WTC11 (cell line): ENCODE results near the gene F10. TPM values are rescaled to one million over a fixed set of nuclear protein-coding genes. Genes with fewer than 3 reads are reported as not detected.

ENCODE experiments used
- ATAC-seq: fragments of 200-7000 bp; cut with Tn5 transposase; 2 replicates; pipeline ENCODE4 v1.10.0; 2021; ENCODE audit warnings: mild to moderate bottlenecking, moderate library complexity
- CTCF ChIA-PET: fragments of 300-600 bp; sonication (Branson Sonifier 250); formaldehyde crosslinking; loops from one replicate; lab custom pipeline; 2021; ENCODE audit warnings: antibody characterized with exemption; lab: Charles Lee
- POLR2A ChIA-PET: fragments of 350-600 bp; sonication (Branson Sonifier 250); formaldehyde crosslinking; loops from one replicate; lab custom pipeline; 2021; ENCODE audit warnings: antibody characterized with exemption; lab: Charles Lee
- DNase-seq: peaks from one replicate; pipeline ENCODE4 v3.0.0; 2021; ENCODE audit warnings: low spot score
- H3K27ac Mint-ChIP-seq: 2 replicates; pipeline ENCODE4 v1.8.0; 2021; ENCODE audit warnings: mixed read lengths
- H3K27me3 Mint-ChIP-seq: 2 replicates; pipeline ENCODE4 v1.8.0; 2021; ENCODE audit warnings: low read depth, mild to moderate bottlenecking, moderate library complexity, mixed read lengths
- H3K36me3 Mint-ChIP-seq: 2 replicates; pipeline ENCODE4 v1.8.0; 2021; ENCODE audit warnings: mixed read lengths
- H3K4me1 Mint-ChIP-seq: 2 replicates; pipeline ENCODE4 v1.8.0; 2022; ENCODE audit warnings: mixed read lengths
- H3K4me3 Mint-ChIP-seq: 2 replicates; pipeline ENCODE4 v1.8.0; 2021; ENCODE audit warnings: mild to moderate bottlenecking, moderate library complexity, mixed read lengths
- H3K9me3 Mint-ChIP-seq: 2 replicates; pipeline ENCODE4 v1.8.0; 2021; ENCODE audit warnings: mixed read lengths
- CBFB ChIP-seq: sonication (generic); formaldehyde crosslinking; IDR thresholded peaks from 2 replicates; pipeline ENCODE4 v1.8.1; 2022; ENCODE audit warnings: mild to moderate bottlenecking, low read depth, missing genetic modification reagents
- CREM ChIP-seq: sonication (generic); formaldehyde crosslinking; IDR thresholded peaks from 2 replicates; pipeline ENCODE4 v1.8.1; 2022; ENCODE audit warnings: mild to moderate bottlenecking, missing genetic modification reagents, moderate library complexity
- ELF4 ChIP-seq: sonication (generic); formaldehyde crosslinking; IDR thresholded peaks from 2 replicates; pipeline ENCODE4 v1.8.1; 2022; ENCODE audit warnings: low read depth, mild to moderate bottlenecking, moderate library complexity, missing genetic modification reagents
- ESRRA ChIP-seq: sonication (generic); formaldehyde crosslinking; IDR thresholded peaks from 2 replicates; pipeline ENCODE4 v1.8.1; 2022; ENCODE audit warnings: mild to moderate bottlenecking, missing genetic modification reagents, borderline replicate concordance
- FOXP4 ChIP-seq: sonication (generic); formaldehyde crosslinking; IDR thresholded peaks from 2 replicates; pipeline ENCODE4 v1.8.0; 2022; ENCODE audit warnings: mild to moderate bottlenecking, missing genetic modification reagents
- GABPB1 ChIP-seq: sonication (generic); formaldehyde crosslinking; IDR thresholded peaks from 2 replicates; pipeline ENCODE4 v1.8.1; 2023; ENCODE audit warnings: mild to moderate bottlenecking, missing genetic modification reagents
- IRF1 ChIP-seq: sonication (generic); formaldehyde crosslinking; IDR thresholded peaks from 2 replicates; pipeline ENCODE4 v1.8.0; 2023; ENCODE audit warnings: missing genetic modification reagents
- IRF2 ChIP-seq: sonication (generic); formaldehyde crosslinking; IDR thresholded peaks from 2 replicates; pipeline ENCODE4 v1.8.0; 2022; ENCODE audit warnings: low read depth, missing genetic modification reagents, borderline replicate concordance
- MLX ChIP-seq: sonication (generic); formaldehyde crosslinking; IDR thresholded peaks from 2 replicates; pipeline ENCODE4 v1.8.1; 2023; ENCODE audit warnings: mild to moderate bottlenecking, missing genetic modification reagents, moderate library complexity
- SMAD3 ChIP-seq: sonication (generic); formaldehyde crosslinking; IDR thresholded peaks from 2 replicates; pipeline ENCODE4 v1.8.0; 2022; ENCODE audit warnings: missing genetic modification reagents, mild to moderate bottlenecking, borderline replicate concordance
- SMAD4 ChIP-seq: sonication (generic); formaldehyde crosslinking; IDR thresholded peaks from 2 replicates; pipeline ENCODE4 v1.8.0; 2022; ENCODE audit warnings: mild to moderate bottlenecking, missing genetic modification reagents
- STAT6 ChIP-seq: sonication (generic); formaldehyde crosslinking; conservative IDR thresholded peaks from 2 replicates; pipeline ENCODE4 v1.8.1; 2023; ENCODE audit warnings: mild to moderate bottlenecking, low read depth, missing genetic modification reagents, moderate library complexity
- TEAD1 ChIP-seq: sonication (generic); formaldehyde crosslinking; IDR thresholded peaks from 2 replicates; pipeline ENCODE4 v1.8.0; 2022; ENCODE audit warnings: mild to moderate bottlenecking, missing genetic modification reagents
- USF2 ChIP-seq: sonication (generic); formaldehyde crosslinking; IDR thresholded peaks from 2 replicates; pipeline ENCODE4 v1.8.1; 2023; ENCODE audit warnings: mild to moderate bottlenecking, missing genetic modification reagents, moderate library complexity
- ZNF416 ChIP-seq: fragments of 250-450 bp; sonication (Bioruptor Pico); IDR thresholded peaks from 2 replicates; pipeline ENCODE4 v1.9.0; 2021; ENCODE audit warnings: mild to moderate bottlenecking, inconsistent platforms
- ZNF671 ChIP-seq: fragments of 250-450 bp; sonication (Bioruptor Pico); IDR thresholded peaks from 2 replicates; pipeline ENCODE4 v1.8.0; 2021; ENCODE audit warnings: mild to moderate bottlenecking
- total RNA-seq: library from RNA; stranded (reverse); gene quantifications from 3 replicates; pipeline ENCODE4 v1.2.3, GENCODE V29; 2021

F10 gene
- total RNA-seq, 1 experiment from 2014 or later: 0.87 TPM

GRCh38 chr13:113155982-113156655, 33.5 kb downstream of the F10 start:
- peaks cover 12% of the 10 kb centered on the region for H3K9me3 Mint-ChIP-seq
- DNase-seq: no peak

More at GRCh38 chr13:113155982-113156655, 33.5 kb downstream of the F10 start:
- H3K27me3 Mint-ChIP-seq: peaks cover 21% of the 10 kb centered on the region
- POLR2A ChIA-PET: no interaction called here
- no peaks in the 10 kb centered on the region for H3K36me3 Mint-ChIP-seq
- peaks cover 29% of the 10 kb centered on the region for H3K4me1 Mint-ChIP-seq
- TF ChIP-seq STAT6 (CRISPR knock-in tag) (no peak), TEAD1 (CRISPR knock-in tag) (no peak), IRF1 (CRISPR knock-in tag) (no peak), ZNF671 (CRISPR knock-in tag) (no peak), MLX (CRISPR knock-in tag) (no peak), CBFB (CRISPR knock-in tag) (no peak), ELF4 (CRISPR knock-in tag) (no peak), SMAD4 (CRISPR knock-in tag) (no peak), IRF2 (CRISPR knock-in tag) (no peak), SMAD3 (CRISPR knock-in tag) (no peak), FOXP4 (no peak), CREM (CRISPR knock-in tag) (no peak), USF2 (CRISPR knock-in tag) (no peak), ESRRA (CRISPR knock-in tag) (no peak), ZNF416 (no peak), GABPB1 (CRISPR knock-in tag) (no peak)
- H3K4me3 Mint-ChIP-seq: no peak overlapping the region
- H3K27ac Mint-ChIP-seq: no peak overlapping the region
- CTCF ChIA-PET: interaction anchor here (1.3 kb wide), 1 partner anchor 295 kb away, joined by 3 read pairs; no protein-coding TSS in a partner anchor
- no peak for ATAC-seq
